GM12864 (cell line): ENCODE data around the gene TMEM26.
"Not testable (repeated sequence)": the region's sequence is repeated elsewhere in the genome, so short reads cannot be mapped to it uniquely, and the experiment has no call there.

ENCODE experiments used
- DNase-seq: peaks from one replicate; pipeline ENCODE4 v3.0.0-alpha.2; 2011; ENCODE audit warnings: low read depth
- H3K4me3 ChIP-seq: 2 replicates; pipeline ENCODE4 v1.5.1; 2011; ENCODE audit warnings: mild to moderate bottlenecking, low read depth, low read length, control low read depth
- TF ChIP-seq, protein P1 (sequence below): IDR thresholded peaks from 2 replicates; pipeline ENCODE4 v1.5.1; 2011; ENCODE audit warnings: low read depth, mild to moderate bottlenecking, moderate library complexity, low read length, control low read depth, inconsistent platforms; ENCODE audit errors: missing control alignments

TMEM26 gene

DNA sequence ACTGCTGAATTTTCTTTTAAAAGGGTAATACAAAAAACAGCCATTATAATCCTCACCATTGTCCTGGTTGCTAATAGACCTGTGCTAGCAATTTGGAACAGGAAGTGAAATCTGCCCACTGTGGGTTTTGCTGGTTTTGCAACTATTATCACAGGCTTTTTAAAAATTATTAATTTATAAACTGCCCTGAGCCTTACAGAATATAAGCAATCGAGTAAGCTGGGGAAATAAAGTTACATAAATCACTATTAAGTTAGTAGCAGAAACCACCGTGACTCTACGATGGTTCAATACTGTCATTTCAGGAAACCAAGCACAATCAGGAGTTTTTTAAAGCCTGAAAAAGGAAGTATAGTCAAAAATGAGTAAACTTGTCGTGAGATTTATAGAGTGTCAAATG lies 62.3 kb downstream of the TMEM26 start:
- TF ChIP-seq, protein P1, sequence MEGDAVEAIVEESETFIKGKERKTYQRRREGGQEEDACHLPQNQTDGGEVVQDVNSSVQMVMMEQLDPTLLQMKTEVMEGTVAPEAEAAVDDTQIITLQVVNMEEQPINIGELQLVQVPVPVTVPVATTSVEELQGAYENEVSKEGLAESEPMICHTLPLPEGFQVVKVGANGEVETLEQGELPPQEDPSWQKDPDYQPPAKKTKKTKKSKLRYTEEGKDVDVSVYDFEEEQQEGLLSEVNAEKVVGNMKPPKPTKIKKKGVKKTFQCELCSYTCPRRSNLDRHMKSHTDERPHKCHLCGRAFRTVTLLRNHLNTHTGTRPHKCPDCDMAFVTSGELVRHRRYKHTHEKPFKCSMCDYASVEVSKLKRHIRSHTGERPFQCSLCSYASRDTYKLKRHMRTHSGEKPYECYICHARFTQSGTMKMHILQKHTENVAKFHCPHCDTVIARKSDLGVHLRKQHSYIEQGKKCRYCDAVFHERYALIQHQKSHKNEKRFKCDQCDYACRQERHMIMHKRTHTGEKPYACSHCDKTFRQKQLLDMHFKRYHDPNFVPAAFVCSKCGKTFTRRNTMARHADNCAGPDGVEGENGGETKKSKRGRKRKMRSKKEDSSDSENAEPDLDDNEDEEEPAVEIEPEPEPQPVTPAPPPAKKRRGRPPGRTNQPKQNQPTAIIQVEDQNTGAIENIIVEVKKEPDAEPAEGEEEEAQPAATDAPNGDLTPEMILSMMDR, result no peak
- H3K4me3 ChIP-seq, result no peak overlapping the region
- DNase-seq, result no peak

DNA sequence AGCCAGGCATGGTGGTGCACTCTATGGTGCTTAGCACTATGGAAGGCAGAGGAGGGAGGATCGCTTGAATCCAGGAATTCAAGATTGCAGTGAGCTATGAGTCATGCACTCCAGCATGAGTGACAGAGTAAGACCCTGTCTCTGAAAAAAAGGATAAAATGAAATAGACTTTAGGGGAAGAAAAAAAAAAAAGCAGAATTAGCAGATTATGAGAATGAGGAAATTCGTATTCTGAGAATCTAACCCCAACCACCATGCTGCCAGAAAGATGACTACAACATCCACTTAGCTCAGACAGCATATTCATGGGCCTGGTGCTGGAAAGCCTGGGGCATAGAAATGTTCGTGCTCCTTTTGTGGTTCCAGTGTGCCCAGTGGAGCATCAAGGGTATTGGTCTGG lies 63.3 kb downstream of the TMEM26 start:
- DNase-seq, result no peak
- H3K4me3 ChIP-seq, result no peak overlapping the region
- TF ChIP-seq, protein P1, result no peak

DNA sequence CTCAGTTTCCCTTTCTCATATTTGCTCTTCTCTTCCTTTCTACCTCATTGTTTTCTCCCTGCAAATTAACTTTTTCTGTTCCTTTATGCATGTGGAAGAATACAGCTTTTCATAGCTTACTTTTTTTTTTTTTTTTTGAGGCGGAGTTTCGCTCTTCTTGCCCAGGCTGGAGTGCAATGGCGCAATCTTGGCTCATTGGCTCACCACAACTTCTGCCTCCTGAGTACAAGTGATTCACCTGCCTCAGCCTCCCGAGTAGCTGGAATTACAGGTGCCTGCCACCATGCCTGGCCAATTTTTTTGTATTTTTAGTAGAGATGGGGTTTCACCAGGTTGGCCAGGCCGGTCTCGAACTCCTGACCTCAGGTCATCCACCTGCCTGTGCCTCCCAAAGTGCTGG lies 64.2 kb downstream of the TMEM26 start:
- not testable (repeated sequence) for DNase-seq, H3K4me3 ChIP-seq

DNA sequence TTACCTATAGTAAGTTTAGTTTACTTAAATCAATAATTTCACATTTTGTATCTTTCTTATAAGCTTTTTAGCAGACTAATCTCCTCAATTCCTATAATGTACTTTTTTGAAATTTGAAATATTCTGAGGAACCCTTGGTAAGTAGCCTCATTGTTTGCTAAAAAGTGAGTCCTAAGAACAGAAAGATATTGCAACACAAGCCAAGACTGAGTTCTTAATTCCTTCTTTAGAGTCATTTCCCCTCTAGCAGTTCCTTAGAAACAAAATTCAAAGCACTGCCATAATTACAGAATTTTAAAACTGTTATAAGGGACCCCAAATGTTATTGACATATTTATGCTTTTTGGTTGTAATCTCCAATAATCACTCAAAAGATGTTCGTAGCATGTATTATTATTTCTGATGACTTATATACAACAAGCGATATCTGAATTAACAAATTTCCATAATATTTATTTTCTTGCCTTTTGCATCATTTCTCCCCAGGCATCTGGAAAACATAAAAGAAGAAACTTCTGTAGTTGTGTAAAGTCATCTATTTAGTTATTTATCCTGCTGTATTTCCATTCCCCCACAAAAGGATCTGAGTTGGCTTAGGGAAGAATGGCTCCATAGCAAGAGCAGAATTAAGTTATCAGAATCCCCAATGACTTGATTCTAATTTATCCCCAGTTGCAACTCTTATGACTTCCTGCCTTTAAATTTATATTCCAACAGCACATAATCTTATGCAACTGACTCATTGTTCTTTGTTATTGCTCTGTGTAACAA lies 67.8 kb downstream of the TMEM26 start:
- no peak for DNase-seq
- TF ChIP-seq, protein P1, result no peak
- no peak overlapping the region for H3K4me3 ChIP-seq

DNA sequence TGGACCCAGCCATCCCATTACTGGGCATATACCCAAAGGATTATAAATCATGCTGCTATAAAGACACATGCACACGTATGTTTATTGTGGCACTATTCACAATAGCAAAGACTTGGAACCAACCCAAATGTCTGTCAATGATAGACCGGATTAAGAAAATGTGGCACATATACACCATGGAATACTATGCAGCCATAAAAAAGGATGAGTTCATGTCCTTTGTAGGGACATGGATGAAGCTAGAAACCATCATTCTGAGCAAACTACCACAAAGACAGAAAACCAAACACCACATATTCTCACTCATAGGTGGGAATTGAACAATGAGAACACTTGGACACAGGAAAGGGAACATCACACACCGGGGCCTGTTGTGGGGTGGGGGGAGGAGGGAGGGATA lies 72.0 kb downstream of the TMEM26 start:
- DNase-seq, H3K4me3 ChIP-seq: not testable (repeated sequence)

DNA sequence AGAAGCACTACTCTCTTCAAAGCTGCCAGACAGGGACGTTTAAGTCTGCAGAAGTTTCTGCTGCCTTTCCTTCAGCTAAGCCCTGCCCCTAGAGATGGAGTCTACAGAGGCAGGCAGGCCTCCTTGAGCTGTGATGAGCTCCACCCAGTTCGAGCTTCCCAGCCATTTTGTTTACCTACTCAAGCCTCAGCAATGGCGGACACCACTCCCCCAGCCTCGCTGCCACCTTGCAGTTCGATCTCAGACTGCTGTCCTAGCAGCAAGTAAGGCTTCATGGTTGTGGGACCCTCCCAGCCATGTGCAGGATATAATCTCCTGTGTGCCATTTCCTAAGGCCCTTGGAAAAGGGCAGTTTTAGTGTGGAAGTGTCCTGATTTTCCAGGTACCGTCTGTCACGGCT lies 74.3 kb downstream of the TMEM26 start:
- TF ChIP-seq, protein P1, result no peak
- DNase-seq, result no peak
- no peak overlapping the region for H3K4me3 ChIP-seq

DNA sequence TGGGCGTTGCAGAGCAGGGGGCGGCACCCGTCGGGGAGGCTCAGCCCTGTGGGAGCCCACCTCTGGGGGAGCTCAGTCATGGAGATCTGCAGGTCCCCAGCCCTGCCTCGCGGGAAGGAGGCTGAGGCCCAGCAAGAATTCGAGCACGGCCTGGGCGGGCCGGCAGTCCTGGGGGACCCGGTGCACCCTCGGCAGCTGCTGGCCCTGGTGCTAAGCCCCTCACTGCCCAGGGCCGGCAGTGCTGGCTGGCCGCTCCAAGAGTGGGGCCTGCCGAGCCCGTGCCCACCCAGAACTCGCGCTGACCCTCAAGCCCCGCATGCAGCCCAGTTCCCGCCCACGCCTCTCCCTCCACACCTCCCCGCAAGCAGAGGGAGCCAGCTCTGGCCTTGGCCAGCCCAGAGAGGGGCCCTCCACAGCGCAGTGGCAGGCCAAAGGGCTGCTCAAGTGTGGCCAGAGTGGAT lies 76.2 kb downstream of the TMEM26 start:
- DNase-seq, result no peak
- no peak overlapping the region for H3K4me3 ChIP-seq

DNA sequence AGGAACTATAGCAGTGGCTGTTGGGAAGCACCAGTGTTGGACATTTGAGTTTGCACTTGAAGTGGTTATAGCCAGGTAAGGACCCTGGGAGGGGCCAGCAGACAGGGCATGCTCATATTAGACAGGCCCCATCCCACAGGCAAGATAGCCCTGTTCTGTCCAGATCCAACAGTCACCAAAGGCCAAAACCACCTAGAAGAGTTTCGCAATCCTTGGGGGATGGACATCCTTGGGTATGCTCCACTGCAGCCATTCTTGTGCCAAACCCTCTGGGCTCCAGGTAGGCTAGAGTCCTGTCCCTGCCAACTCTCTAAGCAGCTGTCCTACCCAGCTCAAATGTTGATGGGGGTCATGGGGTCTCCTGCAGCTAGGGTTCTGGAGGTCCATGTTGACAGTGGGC lies 76.8 kb downstream of the TMEM26 start:
- no peak overlapping the region for H3K4me3 ChIP-seq
- no peak for DNase-seq
- TF ChIP-seq, protein P1, result no peak

More for the DNA sequence above, 76.2 kb downstream of the TMEM26 start:
- TF ChIP-seq, protein P1, result no peak
